ENCODE measurements around the gene AUTS2. TPM values are rescaled to one million over a fixed set of nuclear protein-coding genes. Genes with fewer than 3 reads are reported as not detected.

Gene AUTS2
- polyA plus RNA-seq, 3 donors = 0.08 to 0.35 TPM; not detected in 1

GRCh38 chr7:69804962-69805361 lies 206.7 kb downstream of the AUTS2 start:
- no peaks in the 10 kb centered on the region for H3K27me3 ChIP-seq (ENCODE audit: control insufficient read depth in 2 of 2, insufficient read depth in 2 of 2, low read length in 2 of 2)
- Mint-ChIP-seq H3K4me1 (peaks cover 3% of the 10 kb centered on the region), H3K27ac (no peak overlapping the region), H3K4me3 (no peak overlapping the region), H3K9me3 (no peaks in the 10 kb centered on the region), H3K27me3 (ENCODE audit: low read depth in 3 of 3) (no peaks in the 10 kb centered on the region), H3K36me3 (no peaks in the 10 kb centered on the region)
- H3K27ac ChIP-seq (ENCODE audit: low read depth in 1 of 2, low read length in 2 of 2) = no peak overlapping the region
- H3K9ac ChIP-seq (ENCODE audit: insufficient read depth, low read length, poor library complexity, severe bottlenecking) = no peak overlapping the region
- TF ChIP-seq CTCF (IDR thresholded peaks at IDR 0.05) = no peak
- no peak overlapping the region for H3K4me3 ChIP-seq (replicated peaks in 1 of 3; ENCODE audit: low read depth in 2 of 3, low read length in 3 of 3)
- H3K79me2 ChIP-seq (ENCODE audit: insufficient read depth, low read length) = no peaks in the 10 kb centered on the region
- H3K4me2 ChIP-seq (replicated peaks; ENCODE audit: extremely low read depth, low read length, poor library complexity, severe bottlenecking) = no peak overlapping the region
- intact Hi-C loops (cut with micrococcal nuclease) = no loop called here
- no peak overlapping the region for H2AFZ ChIP-seq (ENCODE audit: insufficient read depth, low read depth, low read length, poor library complexity, severe bottlenecking)
- no peaks in the 10 kb centered on the region for H3K9me3 ChIP-seq (replicated peaks in 1 of 2; ENCODE audit: control insufficient read depth in 1 of 2, insufficient read depth in 1 of 2, low read length in 2 of 2)
- WGBS (ENCODE audit: insufficient coverage) = no CpG with 5 or more reads among the region's 2 CpGs
- H3K4me1 ChIP-seq (ENCODE audit: control insufficient read depth in 1 of 2, insufficient read depth in 2 of 2, low read length in 2 of 2) = no peaks in the 10 kb centered on the region
- H4K20me1 ChIP-seq (ENCODE audit: insufficient read depth, low read length) = no peaks in the 10 kb centered on the region
- no peaks in the 10 kb centered on the region for H3K36me3 ChIP-seq (replicated peaks in 1 of 2; ENCODE audit: control insufficient read depth in 1 of 2, insufficient read depth in 2 of 2, low read length in 2 of 2)
- DNase-seq = no peak

- H3K27ac Mint-ChIP-seq = no peak overlapping the region
- no peak overlapping the region for H3K4me2 ChIP-seq (replicated peaks; ENCODE audit: extremely low read depth, low read length, poor library complexity, severe bottlenecking)
- no peaks in the 10 kb centered on the region for H3K79me2 ChIP-seq (ENCODE audit: insufficient read depth, low read length)
- no peak for DNase-seq
- no peaks in the 10 kb centered on the region for H4K20me1 ChIP-seq (ENCODE audit: insufficient read depth, low read length)
- no peaks in the 10 kb centered on the region for H3K27me3 Mint-ChIP-seq (ENCODE audit: low read depth in 3 of 3)
- TF ChIP-seq CTCF (IDR thresholded peaks at IDR 0.05) = no peak
- intact Hi-C loops (cut with micrococcal nuclease) = no loop called here
- H3K4me3 ChIP-seq (replicated peaks in 1 of 3; ENCODE audit: low read depth in 2 of 3, low read length in 3 of 3) = no peak overlapping the region
- H3K9me3 Mint-ChIP-seq = no peaks in the 10 kb centered on the region
- H3K4me1 Mint-ChIP-seq = peaks cover 3% of the 10 kb centered on the region
- H3K4me3 Mint-ChIP-seq = no peak overlapping the region
- no peak overlapping the region for H2AFZ ChIP-seq (ENCODE audit: insufficient read depth, low read depth, low read length, poor library complexity, severe bottlenecking)
- no peaks in the 10 kb centered on the region for H3K36me3 Mint-ChIP-seq
- no peaks in the 10 kb centered on the region for H3K4me1 ChIP-seq (ENCODE audit: control insufficient read depth in 1 of 2, insufficient read depth in 2 of 2, low read length in 2 of 2)
- H3K27ac ChIP-seq (ENCODE audit: low read depth in 1 of 2, low read length in 2 of 2) = no peak overlapping the region
- H3K9ac ChIP-seq (ENCODE audit: insufficient read depth, low read length, poor library complexity, severe bottlenecking) = no peak overlapping the region
- no peaks in the 10 kb centered on the region for H3K27me3 ChIP-seq (ENCODE audit: control insufficient read depth in 2 of 2, insufficient read depth in 2 of 2, low read length in 2 of 2)
- no peaks in the 10 kb centered on the region for H3K9me3 ChIP-seq (replicated peaks in 1 of 2; ENCODE audit: control insufficient read depth in 1 of 2, insufficient read depth in 1 of 2, low read length in 2 of 2)
- WGBS (ENCODE audit: insufficient coverage) = no CpG with 5 or more reads among the region's 1 CpG
- H3K36me3 ChIP-seq (replicated peaks in 1 of 2; ENCODE audit: control insufficient read depth in 1 of 2, insufficient read depth in 2 of 2, low read length in 2 of 2) = no peaks in the 10 kb centered on the region
These were observed 210.1 kb downstream of the AUTS2 start for GRCh38 chr7:69808391-69808790.

Measured in CD14-positive monocyte (primary cell).